ENCODE data around the gene PADI6. TPM values are rescaled to one million over a fixed set of nuclear protein-coding genes. Genes with fewer than 3 reads are reported as not detected.

Gene PADI6
- total RNA-seq, 2 experiments from 2014 or later: not detected

DNA sequence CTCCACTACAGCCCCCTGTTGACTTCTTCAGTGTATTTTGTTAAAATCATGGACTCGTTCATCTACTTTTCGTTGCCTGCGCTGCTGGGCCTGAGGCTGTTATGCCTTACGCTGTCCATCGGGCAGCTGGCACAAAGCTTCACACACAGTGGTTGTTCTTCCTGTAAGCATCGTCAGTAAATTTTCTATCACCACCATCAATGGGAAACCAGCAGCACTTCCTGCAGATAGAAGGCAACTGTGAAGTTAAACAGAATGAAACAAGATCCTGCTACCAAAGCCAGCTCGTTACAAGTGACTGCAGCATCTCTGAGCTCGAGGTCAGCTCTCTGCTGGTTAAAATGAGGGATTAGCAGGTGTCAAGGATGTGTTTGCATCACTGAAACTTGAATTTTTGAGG, 21.9 kb upstream of the PADI6 start:
- Mint-ChIP-seq H3K4me3 (no peak overlapping the region), H3K27ac (no peak overlapping the region), H3K36me3 (no peaks in the 10 kb centered on the region)

DNA sequence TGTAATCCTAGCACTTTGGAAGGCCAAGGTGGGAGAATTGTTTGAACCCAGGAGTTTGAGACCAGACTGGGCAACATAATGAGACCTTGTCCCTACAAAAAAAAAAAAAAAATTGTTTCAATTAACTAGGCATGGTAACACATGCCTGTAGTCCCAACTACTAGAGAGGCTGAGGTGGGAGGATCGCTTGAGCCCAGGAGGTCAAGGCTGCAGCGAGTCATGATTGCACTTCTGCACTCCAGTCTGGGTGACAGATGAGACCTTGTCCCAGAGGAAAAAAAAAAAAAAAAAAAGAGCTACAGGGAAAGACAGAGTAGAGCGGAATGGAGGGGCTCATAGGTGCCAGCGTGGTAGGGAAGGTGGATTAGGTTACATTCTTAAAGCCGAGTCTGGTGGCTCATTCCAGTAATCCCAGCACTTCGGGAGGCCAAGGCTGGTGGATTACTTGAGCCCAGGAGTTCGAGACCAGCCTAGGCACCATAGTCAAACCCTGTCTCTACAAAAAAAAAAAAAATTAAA, 21.0 kb upstream of the PADI6 start:
- Mint-ChIP-seq H3K4me1 (peaks cover 7% of the 10 kb centered on the region), H3K9me3 (no peaks in the 10 kb centered on the region), H3K27ac (no peak overlapping the region), H3K4me3 (no peak overlapping the region), H3K27me3 (no peaks in the 10 kb centered on the region), H3K36me3 (no peaks in the 10 kb centered on the region)
- no peak for DNase-seq

More for the DNA sequence above, 21.9 kb upstream of the PADI6 start:
- Mint-ChIP-seq H3K27me3 (no peaks in the 10 kb centered on the region), H3K4me1 (peaks cover 3% of the 10 kb centered on the region), H3K9me3 (no peaks in the 10 kb centered on the region)
- no peak for DNase-seq

DNA sequence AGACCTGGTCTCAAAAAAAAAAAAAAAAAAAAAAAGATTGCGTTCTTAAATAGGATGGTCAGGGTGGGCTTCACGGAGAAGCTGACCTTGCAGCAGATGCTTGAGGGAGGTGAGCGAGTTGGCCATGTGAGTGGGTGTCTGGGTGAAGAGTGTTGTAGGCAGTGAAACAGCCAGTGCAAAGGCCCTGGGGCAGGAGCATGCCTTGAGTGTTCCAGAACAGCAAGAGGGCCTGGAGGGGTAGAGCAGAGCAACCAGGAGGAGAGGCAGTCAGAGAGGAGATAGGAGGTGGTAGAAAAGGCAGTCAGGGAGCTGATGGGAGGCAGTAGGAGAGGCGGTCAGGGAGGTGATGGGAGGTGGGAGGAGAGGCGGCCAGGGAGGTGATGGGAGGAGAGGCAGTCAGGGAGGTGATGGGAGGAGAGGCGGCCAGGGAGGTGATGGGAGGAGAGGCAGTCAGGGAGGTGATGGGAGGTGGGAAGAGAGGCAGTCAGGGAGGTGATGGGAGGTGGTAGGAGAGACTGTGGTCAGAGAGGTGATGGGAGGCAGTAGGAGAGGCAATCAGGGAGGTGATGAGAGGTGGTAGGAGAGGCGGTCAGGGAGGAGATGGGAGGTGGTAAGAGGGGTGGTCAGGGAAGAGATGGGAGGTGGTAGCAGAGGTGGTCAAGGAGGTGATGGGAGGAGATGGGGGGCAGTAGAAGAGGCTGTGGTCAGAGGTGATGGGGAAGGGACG, 20.2 kb upstream of the PADI6 start:
- Mint-ChIP-seq H3K27ac (no peak overlapping the region), H3K4me3 (no peak overlapping the region), H3K9me3 (no peaks in the 10 kb centered on the region), H3K27me3 (no peaks in the 10 kb centered on the region), H3K4me1 (peaks cover 15% of the 10 kb centered on the region), H3K36me3 (peaks cover 3% of the 10 kb centered on the region)
- DNase-seq: no peak

DNA sequence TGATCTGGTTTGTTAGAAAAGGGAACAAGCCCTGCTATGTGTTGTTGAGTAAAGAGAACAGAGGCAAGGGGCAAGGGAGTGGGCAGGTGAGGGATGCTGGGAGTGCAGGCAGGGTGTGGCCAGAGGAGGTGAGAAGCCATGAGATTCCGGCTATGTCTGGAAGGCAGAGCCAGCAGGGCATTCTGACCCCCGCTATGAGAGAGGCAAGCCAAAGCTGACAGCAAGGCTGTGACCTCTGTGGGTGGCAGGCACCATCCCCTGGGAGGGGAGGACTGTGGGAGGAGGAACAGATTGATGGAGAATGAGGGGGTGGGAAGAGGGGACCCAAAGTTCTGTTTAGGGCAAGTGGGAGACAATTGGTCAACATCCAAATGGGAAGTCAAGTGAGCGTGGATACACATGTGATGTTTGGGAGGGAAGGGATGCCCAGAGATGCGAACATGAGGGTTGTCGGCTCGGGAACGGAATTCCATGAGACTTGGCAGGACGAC, 19.5 kb upstream of the PADI6 start:
- Mint-ChIP-seq H3K4me1 (peaks cover 16% of the 10 kb centered on the region), H3K27me3 (no peaks in the 10 kb centered on the region), H3K27ac (no peak overlapping the region), H3K4me3 (no peak overlapping the region), H3K9me3 (no peaks in the 10 kb centered on the region), H3K36me3 (peaks cover 5% of the 10 kb centered on the region)
- no peak for DNase-seq

DNA sequence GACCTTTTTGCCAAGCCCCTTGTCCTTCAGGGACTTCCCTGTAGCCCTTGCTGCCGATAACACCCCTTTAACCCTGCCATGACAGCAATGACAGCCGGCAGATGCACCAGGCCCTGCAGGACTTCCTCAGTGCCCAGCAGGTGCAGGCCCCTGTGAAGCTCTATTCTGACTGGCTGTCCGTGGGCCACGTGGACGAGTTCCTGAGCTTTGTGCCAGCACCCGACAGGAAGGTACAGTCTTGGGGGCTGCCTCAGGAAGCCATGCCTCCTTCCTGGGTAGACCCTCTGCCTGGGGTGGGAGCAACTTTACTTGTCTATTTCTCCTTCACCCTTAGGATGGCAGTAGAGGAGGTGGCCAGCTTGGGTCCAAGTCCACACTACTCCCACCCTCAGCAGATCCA, 16.1 kb upstream of the PADI6 start:
- DNase-seq: peak; percentile 64

DNA sequence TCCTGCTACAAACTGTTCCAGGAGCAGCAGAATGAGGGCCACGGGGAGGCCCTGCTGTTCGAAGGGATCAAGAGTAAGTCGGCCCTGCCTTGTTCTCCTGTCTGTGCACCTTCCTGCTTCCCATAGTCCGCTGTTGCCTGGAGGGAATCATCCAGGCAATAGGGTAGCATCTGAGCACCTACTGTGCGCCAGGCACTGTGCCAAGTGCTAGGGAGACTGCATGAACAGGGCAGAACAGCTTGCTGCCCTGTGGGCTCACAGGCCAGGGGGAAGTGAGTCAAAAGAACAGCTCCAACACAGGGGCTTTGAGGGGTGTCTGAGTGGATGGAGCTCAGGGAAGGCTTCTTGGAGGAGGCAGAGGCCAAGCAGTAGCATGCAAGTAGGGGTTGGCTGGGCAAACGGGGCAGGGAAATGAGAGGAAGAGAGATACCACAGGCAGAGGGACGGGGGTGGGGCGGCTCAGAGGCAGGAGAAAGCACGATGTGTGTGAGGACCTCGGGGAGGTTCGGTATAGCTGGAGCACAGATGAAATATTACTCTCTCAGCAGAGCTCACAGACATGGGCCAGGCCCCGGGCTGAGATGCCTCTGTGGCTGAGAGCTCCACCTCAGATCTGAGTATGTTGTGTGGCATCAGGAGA, 15.5 kb upstream of the PADI6 start:
- peaks cover 6% of the 10 kb centered on the region for H3K36me3 Mint-ChIP-seq
- H3K27me3 Mint-ChIP-seq: no peaks in the 10 kb centered on the region
- H3K4me3 Mint-ChIP-seq: peak overlapping the region; percentile 80
- H3K4me1 Mint-ChIP-seq: peaks cover 13% of the 10 kb centered on the region
- peak; percentile 12 for DNase-seq
- peak overlapping the region; percentile 86 for H3K27ac Mint-ChIP-seq
- no peaks in the 10 kb centered on the region for H3K9me3 Mint-ChIP-seq

More for the DNA sequence above, 16.1 kb upstream of the PADI6 start:
- peaks cover 6% of the 10 kb centered on the region for H3K36me3 Mint-ChIP-seq
- H3K27me3 Mint-ChIP-seq: no peaks in the 10 kb centered on the region
- H3K9me3 Mint-ChIP-seq: no peaks in the 10 kb centered on the region
- H3K4me1 Mint-ChIP-seq: peaks cover 13% of the 10 kb centered on the region
- peak overlapping the region; percentile 86 for H3K27ac Mint-ChIP-seq
- H3K4me3 Mint-ChIP-seq: peak overlapping the region; percentile 80

DNA sequence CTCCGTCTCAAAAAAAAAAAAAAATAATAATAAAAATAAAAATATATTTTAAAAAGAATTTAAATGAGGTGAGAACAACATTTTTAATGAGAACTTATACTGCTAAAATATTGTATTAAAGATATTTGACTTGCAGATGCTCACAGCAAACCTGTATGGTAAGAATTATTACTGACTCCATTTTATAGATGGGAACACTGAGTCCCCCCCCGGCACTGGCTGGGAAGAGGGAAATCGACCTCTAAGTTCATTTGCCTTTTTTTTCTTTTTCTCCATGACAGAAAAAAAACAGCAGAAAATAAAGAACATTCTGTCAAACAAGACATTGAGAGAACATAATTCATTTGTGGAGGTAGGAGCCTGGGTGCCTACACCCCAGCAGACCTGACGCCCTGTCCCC, 13.4 kb upstream of the PADI6 start:
- H3K36me3 Mint-ChIP-seq: peaks cover 6% of the 10 kb centered on the region
- no peak overlapping the region for H3K4me3 Mint-ChIP-seq
- no peaks in the 10 kb centered on the region for H3K27me3 Mint-ChIP-seq
- peaks cover 13% of the 10 kb centered on the region for H3K4me1 Mint-ChIP-seq
- no peak overlapping the region for H3K27ac Mint-ChIP-seq
- no peak for DNase-seq
- no peaks in the 10 kb centered on the region for H3K9me3 Mint-ChIP-seq

DNA sequence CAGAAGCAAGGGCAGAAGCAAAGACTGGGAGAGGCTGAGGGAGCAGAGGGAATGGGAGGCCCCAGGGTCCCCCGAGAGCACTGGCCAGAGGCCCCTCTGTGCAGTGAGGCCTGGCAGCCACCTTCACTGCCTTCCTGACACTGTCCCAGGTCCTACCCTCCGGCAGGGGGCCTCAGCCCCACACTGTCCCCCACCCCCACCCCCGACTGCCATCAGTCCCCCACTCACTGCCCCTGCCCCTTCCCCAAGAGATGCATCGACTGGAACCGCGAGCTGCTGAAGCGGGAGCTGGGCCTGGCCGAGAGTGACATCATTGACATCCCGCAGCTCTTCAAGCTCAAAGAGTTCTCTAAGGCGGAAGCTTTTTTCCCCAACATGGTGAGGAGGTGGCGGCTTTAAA, 13.0 kb upstream of the PADI6 start:
- Mint-ChIP-seq H3K4me3 (no peak overlapping the region), H3K4me1 (peaks cover 13% of the 10 kb centered on the region), H3K27me3 (no peaks in the 10 kb centered on the region), H3K9me3 (peaks cover 1% of the 10 kb centered on the region), H3K27ac (no peak overlapping the region), H3K36me3 (peaks cover 6% of the 10 kb centered on the region)
- DNase-seq: no peak

DNA sequence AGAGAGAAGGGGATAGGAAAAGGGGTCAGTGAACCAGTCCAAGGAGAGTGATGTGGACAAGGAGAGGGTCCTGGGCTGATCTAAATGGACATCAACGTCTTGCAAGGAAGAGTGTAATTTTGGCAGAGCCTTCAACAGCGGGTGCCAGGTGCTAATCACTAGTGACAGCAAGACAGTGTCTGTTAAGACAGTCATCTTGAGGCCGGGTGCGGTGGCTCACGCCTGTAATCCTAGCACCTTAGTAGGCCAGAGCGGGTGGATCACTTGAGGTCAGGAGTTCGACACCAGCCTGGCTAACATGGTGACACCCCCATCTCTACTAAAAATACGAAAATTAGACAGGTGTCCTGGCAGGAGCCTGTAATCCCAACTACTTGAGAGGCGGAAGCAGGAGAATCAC, 12.2 kb upstream of the PADI6 start:
- Mint-ChIP-seq H3K36me3 (peaks cover 6% of the 10 kb centered on the region), H3K9me3 (peaks cover 5% of the 10 kb centered on the region), H3K27ac (peak overlapping the region; percentile 2), H3K27me3 (no peaks in the 10 kb centered on the region), H3K4me3 (no peak overlapping the region), H3K4me1 (peaks cover 13% of the 10 kb centered on the region)
- no peak for DNase-seq

DNA sequence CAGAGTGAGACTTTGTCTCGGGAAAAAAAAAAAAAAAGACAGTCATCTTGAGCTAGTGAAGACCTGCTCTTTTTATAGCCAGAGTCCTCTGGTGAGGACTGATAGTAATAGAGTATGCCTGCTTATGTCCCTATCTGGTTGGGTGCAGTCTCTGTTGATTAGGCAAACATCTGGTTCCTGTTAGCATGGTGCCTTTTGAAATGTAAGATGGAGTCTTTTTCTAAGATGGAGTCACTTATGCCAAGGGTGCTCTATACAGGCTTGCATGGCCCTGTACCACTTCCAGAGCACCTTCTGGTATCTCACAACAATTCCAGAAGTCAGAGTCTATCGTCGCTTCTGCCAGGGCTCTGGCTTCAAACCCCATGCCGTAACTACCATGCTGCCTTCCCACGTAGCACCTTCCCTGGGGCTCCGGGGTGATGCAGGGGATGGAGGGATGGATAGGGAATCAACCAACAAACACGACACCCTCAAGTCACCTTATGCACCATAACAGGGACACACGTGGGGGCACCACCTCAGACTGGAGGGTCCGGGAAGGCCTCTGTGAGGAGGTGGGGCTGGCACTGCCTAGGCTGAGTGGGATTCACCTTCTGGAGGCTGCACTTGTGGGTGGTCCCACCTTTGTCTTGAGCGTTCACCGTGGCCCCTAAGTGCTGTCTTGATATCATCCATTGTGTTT, 11.6 kb upstream of the PADI6 start:
- H3K27me3 Mint-ChIP-seq: no peaks in the 10 kb centered on the region
- H3K27ac Mint-ChIP-seq: no peak overlapping the region
- no peak for DNase-seq
- peaks cover 6% of the 10 kb centered on the region for H3K36me3 Mint-ChIP-seq
- peaks cover 5% of the 10 kb centered on the region for H3K9me3 Mint-ChIP-seq
- H3K4me1 Mint-ChIP-seq: peaks cover 13% of the 10 kb centered on the region
- H3K4me3 Mint-ChIP-seq: no peak overlapping the region

DNA sequence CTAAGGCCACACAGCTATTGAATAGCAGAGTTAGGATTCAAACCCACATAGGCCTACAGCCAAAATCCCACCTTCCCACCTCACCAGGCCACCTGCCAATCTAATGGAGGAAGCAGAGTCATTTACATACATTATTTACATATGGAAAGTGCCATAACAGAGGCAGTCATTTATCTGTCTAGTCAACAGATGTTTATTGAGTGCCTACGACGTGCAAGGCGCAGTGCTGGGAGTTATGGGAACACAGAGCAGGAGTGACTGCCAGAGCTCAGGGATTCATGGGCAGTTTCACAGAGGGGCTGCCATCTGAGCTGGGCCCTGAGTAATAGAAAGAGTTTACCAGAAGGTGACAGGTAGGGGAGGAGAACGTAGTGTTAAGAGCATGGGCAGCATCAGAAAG, 10.3 kb upstream of the PADI6 start:
- peaks cover 5% of the 10 kb centered on the region for H3K9me3 Mint-ChIP-seq

DNA sequence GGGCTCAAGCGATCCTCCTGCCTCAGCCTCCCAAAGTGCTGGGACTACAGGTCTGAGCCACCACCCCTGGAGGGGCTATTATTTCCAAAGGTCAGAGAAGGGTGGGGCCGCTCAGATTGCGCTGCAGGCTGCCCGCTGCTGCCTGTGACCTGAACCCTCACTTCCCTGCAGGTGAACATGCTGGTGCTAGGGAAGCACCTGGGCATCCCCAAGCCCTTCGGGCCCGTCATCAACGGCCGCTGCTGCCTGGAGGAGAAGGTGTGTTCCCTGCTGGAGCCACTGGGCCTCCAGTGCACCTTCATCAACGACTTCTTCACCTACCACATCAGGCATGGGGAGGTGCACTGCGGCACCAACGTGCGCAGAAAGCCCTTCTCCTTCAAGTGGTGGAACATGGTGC, 8.6 kb upstream of the PADI6 start:
- Mint-ChIP-seq H3K4me3 (no peak overlapping the region), H3K4me1 (no peaks in the 10 kb centered on the region), H3K27me3 (peaks cover 3% of the 10 kb centered on the region), H3K36me3 (no peaks in the 10 kb centered on the region), H3K27ac (no peak overlapping the region), H3K9me3 (peaks cover 5% of the 10 kb centered on the region)
- DNase-seq: no peak

More for the DNA sequence above, 10.3 kb upstream of the PADI6 start:
- DNase-seq: no peak
- Mint-ChIP-seq H3K27me3 (peaks cover 3% of the 10 kb centered on the region), H3K27ac (no peak overlapping the region), H3K4me1 (peaks cover 2% of the 10 kb centered on the region), H3K4me3 (no peak overlapping the region), H3K36me3 (peaks cover 3% of the 10 kb centered on the region)

DNA sequence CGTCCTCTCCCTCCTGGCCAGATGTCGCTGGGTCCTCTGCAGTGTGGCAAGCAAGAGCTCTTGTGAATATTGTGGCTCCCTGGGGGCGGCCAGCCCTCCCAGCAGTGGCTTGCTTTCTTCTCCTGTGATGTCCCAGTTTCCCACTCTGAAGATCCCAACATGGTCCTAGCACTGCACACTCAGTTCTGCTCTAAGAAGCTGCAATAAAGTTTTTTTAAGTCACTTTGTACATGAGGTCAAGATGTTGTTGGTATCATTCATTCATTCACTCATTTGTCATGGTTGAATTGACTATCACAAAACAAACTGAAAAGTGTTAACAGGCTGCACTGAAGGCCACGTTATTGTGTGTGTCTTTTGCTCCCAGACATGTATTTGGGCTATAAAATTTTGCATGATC, 8.2 kb upstream of the PADI6 start:
- H3K27me3 Mint-ChIP-seq: peaks cover 3% of the 10 kb centered on the region
- H3K9me3 Mint-ChIP-seq: peaks cover 5% of the 10 kb centered on the region
- H3K36me3 Mint-ChIP-seq: no peaks in the 10 kb centered on the region
- H3K4me1 Mint-ChIP-seq: no peaks in the 10 kb centered on the region
- H3K27ac Mint-ChIP-seq: no peak overlapping the region
- DNase-seq: no peak
- no peak overlapping the region for H3K4me3 Mint-ChIP-seq

DNA sequence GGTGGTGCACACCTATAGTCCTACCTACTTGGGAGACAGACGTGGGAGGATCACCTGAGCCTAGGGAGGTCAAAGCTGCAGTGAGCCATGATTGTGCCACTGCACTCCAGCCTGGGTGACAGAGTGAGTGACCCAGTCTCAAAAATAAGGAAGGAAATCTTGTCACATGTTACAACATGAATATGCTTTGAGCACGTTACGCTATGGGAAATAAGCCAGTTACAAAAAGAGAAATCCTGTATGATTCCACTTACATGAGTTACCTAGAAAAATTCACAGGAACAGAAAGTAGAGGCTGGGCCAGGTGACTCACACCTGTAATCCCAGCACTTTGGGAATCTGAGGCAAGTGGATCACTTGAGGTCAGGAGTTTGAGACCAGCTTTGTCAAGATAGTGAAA, 6.7 kb upstream of the PADI6 start:
- DNase-seq: no peak
- Mint-ChIP-seq H3K36me3 (no peaks in the 10 kb centered on the region), H3K9me3 (peaks cover 5% of the 10 kb centered on the region), H3K27ac (no peak overlapping the region), H3K4me1 (no peaks in the 10 kb centered on the region), H3K27me3 (peaks cover 3% of the 10 kb centered on the region), H3K4me3 (no peak overlapping the region)

DNA sequence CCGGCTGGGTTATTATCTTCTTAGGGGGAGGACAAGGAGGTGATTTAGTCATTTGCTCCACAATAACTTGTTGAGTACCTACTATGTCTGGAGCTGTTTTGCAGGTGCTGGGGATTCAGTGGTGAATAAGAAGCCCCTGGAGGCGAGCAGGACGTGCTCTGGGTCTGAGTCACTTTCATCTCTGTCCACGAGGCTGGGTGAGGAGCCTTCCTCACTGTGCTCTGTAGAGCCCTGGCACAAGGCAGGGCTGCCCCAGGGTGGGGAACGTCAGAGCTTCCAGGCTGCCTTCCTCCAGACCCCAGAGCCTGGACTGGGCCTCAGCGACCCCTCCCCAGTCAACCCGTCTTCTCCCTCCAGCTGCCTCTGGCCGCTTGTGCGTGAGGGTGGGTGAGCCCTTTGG, 2.5 kb upstream of the PADI6 start:
- Mint-ChIP-seq H3K27me3 (peaks cover 3% of the 10 kb centered on the region), H3K4me3 (no peak overlapping the region), H3K27ac (no peak overlapping the region), H3K4me1 (no peaks in the 10 kb centered on the region), H3K36me3 (no peaks in the 10 kb centered on the region), H3K9me3 (peaks cover under 1% of the 10 kb centered on the region)
- DNase-seq: no peak
